Measurements from ENCODE around the gene COCH.
"Not testable (repeated sequence)": the region's sequence is repeated elsewhere in the genome, so short reads cannot be mapped to it uniquely, and the experiment has no call there.

COCH gene

GRCh38 chr14:30888480-30889243 is 14.3 kb downstream of the COCH start:
- no peak for DNase-seq
- TF ChIP-seq POLR2A (IDR thresholded peaks at IDR 0.05; ENCODE audit: low read length) (no peak), GATA1 (IDR thresholded peaks at IDR 0.05; ENCODE audit: low read depth, low read length) (no peak)

GRCh38 chr14:30889244-30889594 is 14.9 kb downstream of the COCH start:
- TF ChIP-seq POLR2A (IDR thresholded peaks at IDR 0.05; ENCODE audit: low read length) = no peak
- TF ChIP-seq GATA1 (IDR thresholded peaks at IDR 0.05; ENCODE audit: low read depth, low read length) = no peak

GRCh38 chr14:30893819-30894218 is 19.5 kb downstream of the COCH start:
- no peak for TF ChIP-seq POLR2A (IDR thresholded peaks at IDR 0.05; ENCODE audit: low read length)
- no peak for TF ChIP-seq GATA1 (IDR thresholded peaks at IDR 0.05; ENCODE audit: low read depth, low read length)
- DNase-seq = no peak

More at GRCh38 chr14:30889244-30889594, 14.9 kb downstream of the COCH start:
- DNase-seq = no peak

GRCh38 chr14:30894923-30895515 is 20.7 kb downstream of the COCH start:
- no peak for TF ChIP-seq POLR2A (IDR thresholded peaks at IDR 0.05; ENCODE audit: low read length)
- no peak for TF ChIP-seq GATA1 (IDR thresholded peaks at IDR 0.05; ENCODE audit: low read depth, low read length)
- DNase-seq = no peak

GRCh38 chr14:30896435-30896834 is 22.1 kb downstream of the COCH start:
- TF ChIP-seq POLR2A (IDR thresholded peaks at IDR 0.05; ENCODE audit: low read length) (no peak), GATA1 (IDR thresholded peaks at IDR 0.05; ENCODE audit: low read depth, low read length) (no peak)
- DNase-seq = no peak

- not testable (repeated sequence) for DNase-seq
These were observed 22.8 kb downstream of the COCH start for GRCh38 chr14:30897121-30897520.

GRCh38 chr14:30903285-30904124 is 29.1 kb downstream of the COCH start:
- TF ChIP-seq POLR2A (IDR thresholded peaks at IDR 0.05; ENCODE audit: low read length) (no peak), GATA1 (IDR thresholded peaks at IDR 0.05; ENCODE audit: low read depth, low read length) (no peak)
- DNase-seq = no peak

- peak; percentile 44 to 53 for DNase-seq
- TF ChIP-seq GATA1 (IDR thresholded peaks at IDR 0.05; ENCODE audit: low read depth, low read length) (no peak), POLR2A (IDR thresholded peaks at IDR 0.05; ENCODE audit: low read length) (no peak)
These were observed 32.6 kb downstream of the COCH start for GRCh38 chr14:30906752-30907658.

GRCh38 chr14:30907659-30908057 is 33.3 kb downstream of the COCH start:
- TF ChIP-seq POLR2A (IDR thresholded peaks at IDR 0.05; ENCODE audit: low read length) = no peak
- TF ChIP-seq GATA1 (IDR thresholded peaks at IDR 0.05; ENCODE audit: low read depth, low read length) = no peak
- peak; percentile 14 to 20 for DNase-seq

GRCh38 chr14:30908826-30909225 is 34.5 kb downstream of the COCH start:
- TF ChIP-seq GATA1 (IDR thresholded peaks at IDR 0.05; ENCODE audit: low read depth, low read length) (no peak), POLR2A (IDR thresholded peaks at IDR 0.05; ENCODE audit: low read length) (no peak)

GRCh38 chr14:30914812-30915211 is 40.5 kb downstream of the COCH start:
- no peak for DNase-seq
- TF ChIP-seq GATA1 (IDR thresholded peaks at IDR 0.05; ENCODE audit: low read depth, low read length) = no peak
- no peak for TF ChIP-seq POLR2A (IDR thresholded peaks at IDR 0.05; ENCODE audit: low read length)

More at GRCh38 chr14:30908826-30909225, 34.5 kb downstream of the COCH start:
- no peak for DNase-seq

GRCh38 chr14:30915596-30915995 is 41.2 kb downstream of the COCH start:
- no peak for DNase-seq
- TF ChIP-seq GATA1 (IDR thresholded peaks at IDR 0.05; ENCODE audit: low read depth, low read length) (no peak), POLR2A (IDR thresholded peaks at IDR 0.05; ENCODE audit: low read length) (no peak)

- DNase-seq = peak in 1 of 2 experiments; percentile 41
- TF ChIP-seq POLR2A (IDR thresholded peaks at IDR 0.05; ENCODE audit: low read length) = no peak
- TF ChIP-seq GATA1 (IDR thresholded peaks at IDR 0.05; ENCODE audit: low read depth, low read length) = no peak
These were observed 46.9 kb downstream of the COCH start for GRCh38 chr14:30921305-30921704.

Measured in erythroblast (primary cell).